OCI-M2 (cell line): ENCODE measurements around the gene HERC6.

Experiments used
- DNase-seq: peaks from one replicate; lab custom pipeline; 2025; ENCODE audit not compliant: unreplicated experiment; lab: John Stamatoyannopoulos, UW

Gene HERC6

DNA sequence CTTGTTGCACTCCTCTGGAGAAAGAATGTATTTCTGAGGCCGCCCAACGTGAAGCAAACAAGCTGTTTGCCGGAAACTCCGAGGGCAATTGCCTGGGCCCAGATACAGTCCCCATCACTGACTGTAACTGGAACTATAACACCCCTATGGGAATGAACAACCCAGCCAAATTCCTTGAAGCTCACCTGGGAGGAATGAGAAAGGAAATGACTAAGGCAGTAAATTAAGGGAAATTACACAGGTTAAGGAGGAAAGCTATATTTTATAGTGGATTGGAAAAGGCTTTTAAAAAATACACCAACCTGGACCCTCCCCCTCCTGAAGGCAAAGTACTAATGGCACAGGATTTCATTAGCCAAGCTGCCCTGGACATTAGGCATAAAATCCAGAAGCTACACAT, 66.6 kb downstream of the HERC6 start:
- DNase-seq = no peak

DNA sequence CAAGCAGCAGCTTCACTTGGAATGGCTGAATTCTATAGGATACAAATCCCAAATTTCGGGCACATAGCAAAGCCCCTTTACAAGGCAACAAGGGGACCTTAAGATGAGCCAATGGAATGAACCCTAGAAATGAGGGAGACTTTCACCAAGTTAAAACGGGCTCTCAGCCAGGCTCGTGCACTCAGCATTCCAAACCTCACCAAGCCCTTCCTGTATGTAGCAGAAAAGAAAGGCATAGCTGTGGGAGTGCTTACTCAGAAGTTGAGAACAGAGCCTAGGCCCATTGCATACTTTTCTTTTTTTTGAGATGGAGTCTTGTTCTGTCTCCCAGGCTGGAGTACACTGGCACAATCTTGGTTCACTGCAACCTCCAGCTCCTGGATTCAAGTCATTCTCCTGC, 67.5 kb downstream of the HERC6 start:
- DNase-seq = no peak

DNA sequence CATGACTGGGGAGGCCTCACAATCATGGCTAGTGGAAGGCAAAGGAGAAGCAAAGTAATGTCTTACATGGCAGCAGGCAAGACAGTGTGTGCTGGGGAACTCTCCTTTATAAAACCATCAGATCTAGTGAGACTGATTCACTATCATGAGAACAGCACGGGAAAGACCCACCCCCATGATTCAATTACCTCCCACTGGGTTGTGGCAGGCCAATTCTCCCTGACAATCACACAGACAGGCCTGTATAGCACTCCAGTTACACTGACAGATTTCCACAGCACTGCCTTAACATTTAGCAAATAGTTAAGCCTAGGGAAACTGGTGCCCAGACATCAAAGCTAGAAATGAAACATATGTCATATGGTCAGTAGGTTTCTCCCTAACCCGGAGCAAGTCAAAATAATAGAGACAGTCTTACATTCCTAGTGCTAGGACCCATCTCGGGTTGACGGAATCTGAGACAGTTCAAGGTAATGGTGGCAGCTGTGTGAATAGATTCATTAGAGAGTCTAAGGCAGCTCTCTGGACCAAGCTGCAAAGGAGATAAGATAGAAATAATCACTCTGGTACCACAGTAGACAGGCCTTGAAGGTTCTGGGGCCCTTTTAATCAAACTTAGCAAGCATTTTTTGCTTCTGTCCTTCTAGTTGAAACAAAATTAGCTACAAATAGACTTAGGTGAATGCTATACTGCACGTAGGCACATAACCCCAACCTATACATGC, 68.9 kb downstream of the HERC6 start:
- no peak for DNase-seq

DNA sequence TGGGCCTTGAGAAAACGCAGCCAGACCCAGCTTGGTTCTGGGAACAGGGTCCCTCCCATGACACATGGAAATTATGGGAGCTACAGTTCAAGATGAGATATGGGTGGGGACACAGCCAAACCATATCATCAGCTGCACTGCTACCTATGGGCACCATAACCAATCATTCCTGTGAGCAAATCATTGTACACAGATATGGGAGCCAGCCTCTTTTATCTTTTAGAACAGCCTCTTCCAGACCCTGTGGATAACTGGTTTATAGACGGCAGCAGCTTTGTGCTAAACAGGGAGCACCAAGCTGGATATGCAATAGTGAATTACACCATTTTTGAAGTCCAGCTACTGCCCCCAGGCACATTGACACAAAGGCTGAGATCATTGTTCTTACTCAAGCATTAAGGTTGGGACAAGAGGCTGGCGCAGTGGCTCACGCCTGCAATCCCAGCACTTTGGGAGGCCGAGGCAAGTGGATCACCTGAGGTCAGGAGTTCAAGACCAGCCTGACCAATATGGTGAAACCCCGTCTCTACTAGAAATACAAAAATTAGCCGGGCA, 69.6 kb downstream of the HERC6 start:
- DNase-seq = peak; percentile 2

DNA sequence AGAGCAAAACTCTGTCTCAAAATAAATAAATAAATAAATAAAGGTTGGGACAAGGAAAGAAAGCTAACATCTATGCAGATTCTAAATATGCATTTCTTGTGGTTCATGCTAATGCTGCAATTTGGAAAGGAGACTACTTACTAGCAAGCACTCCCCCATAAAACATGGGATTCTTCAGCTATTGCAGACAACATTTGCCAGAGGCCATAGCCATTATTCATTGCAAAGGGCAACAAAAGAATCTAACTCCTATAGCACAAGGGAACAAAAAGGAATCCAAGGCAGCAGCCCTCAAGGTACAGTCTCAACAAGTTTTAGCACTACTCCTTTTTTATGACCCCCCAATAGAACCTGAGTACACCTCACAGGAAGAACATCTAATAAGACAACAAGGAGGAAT, 70.2 kb downstream of the HERC6 start:
- no peak for DNase-seq

DNA sequence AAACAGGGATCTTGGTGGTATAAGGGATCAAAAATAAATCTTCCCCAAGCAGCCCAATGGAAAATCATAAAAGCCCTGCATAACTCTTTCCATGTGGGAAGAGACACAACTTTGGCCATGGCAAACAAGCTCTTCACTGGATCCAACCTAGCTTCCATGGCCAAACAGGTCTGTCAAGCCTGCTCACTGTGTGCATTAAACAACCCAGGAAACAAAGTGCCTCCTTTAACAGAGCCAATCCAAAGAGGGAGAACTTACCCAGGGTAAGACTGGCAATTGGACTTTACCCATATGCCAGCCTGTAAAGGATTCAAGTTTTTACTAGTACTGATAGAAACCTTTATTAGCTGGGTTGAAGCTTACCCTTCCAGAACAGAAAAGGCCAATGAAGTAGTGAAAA, 70.6 kb downstream of the HERC6 start:
- DNase-seq = no peak

DNA sequence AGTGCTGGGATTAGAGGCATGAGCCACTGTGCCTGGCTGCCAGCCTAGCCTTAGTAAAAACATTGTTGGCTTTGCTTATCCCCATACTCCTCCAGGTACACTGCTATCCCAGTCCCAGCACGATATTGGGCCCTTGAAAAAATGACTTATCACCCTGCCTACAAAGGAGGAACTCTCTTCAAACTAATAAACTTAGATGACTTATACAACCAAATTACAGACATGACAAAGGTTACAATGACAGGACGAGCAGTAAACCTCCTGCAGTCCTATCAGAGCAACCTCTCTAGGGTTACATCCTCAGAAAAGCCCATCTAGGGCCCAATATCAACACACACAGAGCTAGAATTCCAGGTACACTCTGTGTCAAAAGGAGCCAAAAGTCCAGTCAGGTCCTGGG, 72.6 kb downstream of the HERC6 start:
- no peak for DNase-seq

DNA sequence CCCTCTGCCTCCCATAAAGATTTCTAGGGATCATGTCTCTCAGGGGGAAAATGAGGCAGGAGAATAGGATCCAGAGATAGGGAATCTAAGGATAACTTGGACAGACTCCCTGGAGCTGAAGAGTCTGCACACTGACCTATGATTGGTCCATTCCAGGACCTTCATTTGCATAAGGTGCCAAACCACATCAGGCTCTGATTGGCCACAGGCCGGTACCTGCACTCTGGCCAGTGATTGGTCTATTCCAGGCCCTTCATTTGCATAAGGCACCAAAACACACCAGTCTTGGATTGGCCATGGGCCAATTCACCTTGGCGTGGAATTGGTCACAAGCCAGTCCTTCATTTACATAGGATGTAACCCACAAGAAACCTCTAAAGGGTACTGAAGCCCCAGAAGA, 74.3 kb downstream of the HERC6 start:
- DNase-seq = no peak

DNA sequence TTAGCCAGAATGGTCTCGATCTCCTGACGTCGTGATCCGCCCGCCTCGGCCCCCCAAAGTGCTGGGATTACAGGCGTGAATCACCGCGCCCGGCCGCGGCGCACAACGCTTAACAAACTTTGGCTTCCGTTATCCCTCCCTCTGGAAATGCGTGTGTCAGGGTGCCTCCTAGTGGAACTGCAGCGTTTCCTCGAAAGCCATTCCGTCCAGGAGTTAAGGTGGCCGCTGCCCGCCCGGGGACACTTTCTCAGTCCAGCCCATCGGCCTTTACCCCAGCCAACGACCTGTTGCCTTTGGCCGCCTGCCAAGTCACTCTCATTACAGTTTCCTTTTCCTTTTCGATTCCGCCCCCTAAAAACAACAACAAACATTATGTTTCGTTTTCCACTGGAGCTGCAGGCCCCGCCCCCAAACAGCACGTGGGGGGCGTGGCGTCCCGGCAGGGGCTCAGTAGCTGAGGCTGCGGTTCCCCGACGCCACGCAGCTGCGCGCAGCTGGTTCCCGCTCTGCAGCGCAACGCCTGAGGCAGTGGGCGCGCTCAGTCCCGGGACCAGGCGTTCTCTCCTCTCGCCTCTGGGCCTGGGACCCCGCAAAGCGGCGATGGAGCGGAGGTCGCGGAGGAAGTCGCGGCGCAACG, 78.1 kb downstream of the HERC6 start, which contains the start of gene HERC5:
Gene HERC5 (plus strand): TSS at position 450 of the 637 bp plus-strand sequence. CDS start 151 bp downstream, at position 601.
- DNase-seq = peak; percentile 91

DNA sequence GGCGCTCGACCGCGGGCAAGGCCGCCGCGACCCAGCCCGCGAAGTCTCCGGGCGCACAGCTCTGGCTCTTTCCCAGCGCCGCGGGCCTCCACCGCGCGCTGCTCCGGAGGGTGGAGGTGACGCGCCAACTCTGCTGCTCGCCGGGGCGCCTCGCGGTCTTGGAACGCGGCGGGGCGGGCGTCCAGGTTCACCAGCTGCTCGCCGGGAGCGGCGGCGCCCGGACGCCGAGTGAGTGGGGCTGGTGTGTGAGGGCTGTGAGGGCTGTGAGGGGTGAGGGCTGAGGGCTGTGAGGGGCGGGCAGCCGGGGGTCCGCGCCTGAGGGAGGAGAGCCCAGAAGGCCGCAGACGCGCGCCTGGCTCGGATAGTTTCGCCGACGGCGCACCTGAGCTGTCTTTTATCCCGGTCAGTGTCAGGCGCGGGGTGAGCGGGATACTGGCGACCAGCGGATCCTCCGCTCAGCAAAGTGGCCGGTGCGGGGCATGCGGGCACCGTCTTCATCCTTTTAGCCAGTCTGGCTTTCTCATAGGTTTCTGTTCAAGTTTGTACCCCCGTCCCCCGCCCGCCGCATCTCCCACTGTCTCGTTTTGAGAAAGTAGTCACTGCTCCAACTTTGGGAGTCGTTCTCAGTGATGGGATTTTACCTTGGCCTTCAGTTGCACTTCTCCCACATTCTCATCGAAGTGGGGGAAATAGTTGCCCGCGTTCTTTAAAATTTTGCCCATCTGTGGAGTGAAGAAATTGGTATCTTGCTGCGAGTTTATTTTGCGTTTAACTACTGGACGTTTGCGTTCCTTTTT, 78.9 kb downstream of the HERC6 start:
- no peak for DNase-seq

DNA sequence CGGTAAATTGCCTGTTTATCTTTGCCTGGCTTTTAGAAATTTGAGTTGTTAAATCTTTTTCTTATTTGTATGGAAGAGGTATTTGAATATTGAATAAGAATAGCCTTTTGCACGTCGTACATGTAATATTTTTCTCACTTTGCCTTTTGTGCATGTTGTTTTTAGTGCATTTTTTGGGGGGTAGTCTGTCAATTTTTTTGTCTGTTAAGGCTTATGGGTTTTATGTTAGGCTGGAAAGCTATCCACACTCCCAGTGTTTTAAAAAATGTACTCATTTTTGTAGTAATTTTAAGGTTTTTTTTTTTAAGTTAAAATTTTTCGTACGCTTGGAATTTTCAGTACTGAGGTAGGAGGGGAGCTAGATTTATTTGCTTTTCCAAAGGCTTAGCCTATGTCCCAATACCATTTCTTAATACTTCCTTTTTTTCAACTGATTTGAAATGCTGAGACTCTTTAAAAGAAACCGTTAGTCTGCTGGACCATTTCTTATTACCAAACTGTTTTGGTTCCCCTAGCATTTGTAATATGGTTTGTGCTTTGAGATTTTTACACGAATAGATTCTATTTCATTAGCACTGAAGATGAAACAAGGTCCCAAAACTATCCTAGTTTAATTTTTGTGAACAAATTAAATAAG, 79.6 kb downstream of the HERC6 start:
- DNase-seq = no peak

DNA sequence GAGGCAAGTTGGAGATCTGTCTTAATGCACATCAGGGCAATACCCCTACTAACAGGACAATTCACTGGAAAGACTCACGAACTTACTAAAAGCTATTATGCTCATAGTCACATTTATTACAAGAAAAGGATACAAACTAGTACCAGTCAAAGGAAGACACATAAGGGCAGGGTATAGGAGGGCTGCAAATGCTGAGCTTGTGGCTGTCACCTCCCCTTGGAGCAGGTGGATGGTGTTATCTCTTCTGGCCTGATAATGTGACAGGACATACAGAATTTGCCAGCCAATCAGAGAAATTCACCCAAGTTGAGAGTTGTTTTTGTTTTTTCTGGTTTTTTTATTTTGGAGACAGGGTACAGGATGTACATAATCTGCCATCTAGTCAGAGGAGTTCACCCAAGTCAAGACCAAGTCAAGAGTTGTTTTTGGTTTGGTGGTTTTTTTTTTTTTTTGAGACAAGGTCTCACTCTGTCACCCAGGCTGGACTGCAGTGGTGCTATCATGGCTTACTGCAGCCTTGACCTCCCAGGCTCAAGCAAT, 87.1 kb downstream of the HERC6 start:
- DNase-seq = no peak

DNA sequence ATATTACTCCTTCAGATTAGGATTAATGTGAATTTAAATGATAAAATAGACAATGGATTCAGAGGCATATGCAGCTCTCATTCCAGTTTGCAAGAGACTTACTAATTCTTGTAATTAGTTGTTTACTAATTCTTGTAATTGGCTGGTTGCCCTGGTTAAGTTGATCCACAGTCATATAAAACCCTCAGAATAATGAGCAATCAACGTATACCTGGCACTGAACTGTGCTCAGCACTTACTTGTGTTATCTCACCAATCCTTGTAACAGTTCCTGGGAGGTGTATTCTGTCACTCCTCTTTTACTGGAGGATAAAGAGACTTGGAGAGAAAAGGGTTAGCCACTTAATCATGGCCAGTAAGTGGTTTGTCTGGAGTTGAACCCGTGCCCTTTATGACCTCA, 88.7 kb downstream of the HERC6 start:
- DNase-seq = no peak

DNA sequence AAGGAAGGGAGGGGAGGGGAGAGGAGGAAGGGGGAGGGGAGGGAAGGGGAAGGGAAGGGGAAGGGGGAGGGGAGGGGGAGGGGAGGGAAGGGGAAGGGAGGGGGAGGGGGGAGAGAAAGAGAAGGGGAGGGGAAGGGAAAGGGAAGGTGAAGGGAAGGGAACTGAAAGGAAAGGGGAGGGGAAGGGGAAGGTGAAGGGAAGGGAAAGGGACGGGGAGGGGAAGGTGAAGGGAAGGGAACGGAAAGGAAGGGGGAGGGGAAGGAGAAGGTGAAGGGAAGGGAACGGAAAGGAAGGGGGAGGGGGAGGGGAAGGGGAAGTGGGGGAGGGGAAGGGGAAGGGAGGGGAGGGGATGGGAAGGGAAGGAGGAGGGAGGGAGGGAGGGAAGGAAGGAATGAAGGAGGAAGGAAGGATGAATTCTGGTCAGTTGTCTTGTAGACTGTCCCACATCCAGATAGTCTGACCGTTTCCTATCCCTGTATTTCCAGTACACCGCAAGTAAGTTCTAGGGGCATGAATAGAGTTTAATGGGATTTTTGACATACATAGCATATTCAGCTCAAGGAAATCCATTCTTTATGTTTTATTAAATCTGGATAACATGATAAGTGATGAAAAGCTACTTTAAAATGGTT, 98.7 kb downstream of the HERC6 start:
- no peak for DNase-seq

DNA sequence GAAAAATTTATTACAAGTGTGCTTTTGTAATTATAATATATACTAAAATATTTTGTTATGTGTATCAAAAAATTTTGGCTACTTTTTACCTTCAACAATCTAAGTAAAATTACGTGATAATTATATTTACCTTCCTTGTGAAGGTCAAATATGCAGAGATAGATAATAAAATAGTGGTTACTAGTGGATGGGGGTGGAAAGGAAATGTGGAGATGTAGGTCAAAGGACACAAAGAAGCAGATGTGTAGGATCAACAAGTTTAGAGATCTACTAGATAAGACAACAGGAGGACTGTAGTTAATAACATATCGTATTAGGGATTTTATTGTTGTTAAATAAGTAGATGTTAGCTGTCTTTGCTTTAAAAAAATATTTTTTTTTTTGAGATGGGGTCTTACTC, 99.6 kb downstream of the HERC6 start:
- no peak for DNase-seq

DNA sequence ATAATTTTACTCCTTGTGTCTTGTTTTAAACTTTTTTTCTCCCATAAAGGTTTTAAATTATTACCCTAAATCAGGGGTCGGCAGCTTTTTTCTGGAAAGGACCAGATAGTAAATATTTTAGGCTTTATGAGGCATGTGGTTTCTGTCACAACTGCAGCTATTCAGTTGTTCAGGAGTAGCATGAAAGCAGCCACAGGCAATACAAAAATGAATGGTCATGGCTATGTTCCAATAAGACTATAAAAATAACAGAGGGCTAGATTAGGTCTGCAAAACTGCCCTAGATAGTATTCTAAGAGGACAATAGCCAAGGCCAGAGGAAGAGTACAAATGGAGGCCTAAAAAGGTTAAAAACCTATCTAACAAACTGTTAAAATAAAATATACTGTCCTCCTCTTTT, 102.9 kb downstream of the HERC6 start:
- no peak for DNase-seq

DNA sequence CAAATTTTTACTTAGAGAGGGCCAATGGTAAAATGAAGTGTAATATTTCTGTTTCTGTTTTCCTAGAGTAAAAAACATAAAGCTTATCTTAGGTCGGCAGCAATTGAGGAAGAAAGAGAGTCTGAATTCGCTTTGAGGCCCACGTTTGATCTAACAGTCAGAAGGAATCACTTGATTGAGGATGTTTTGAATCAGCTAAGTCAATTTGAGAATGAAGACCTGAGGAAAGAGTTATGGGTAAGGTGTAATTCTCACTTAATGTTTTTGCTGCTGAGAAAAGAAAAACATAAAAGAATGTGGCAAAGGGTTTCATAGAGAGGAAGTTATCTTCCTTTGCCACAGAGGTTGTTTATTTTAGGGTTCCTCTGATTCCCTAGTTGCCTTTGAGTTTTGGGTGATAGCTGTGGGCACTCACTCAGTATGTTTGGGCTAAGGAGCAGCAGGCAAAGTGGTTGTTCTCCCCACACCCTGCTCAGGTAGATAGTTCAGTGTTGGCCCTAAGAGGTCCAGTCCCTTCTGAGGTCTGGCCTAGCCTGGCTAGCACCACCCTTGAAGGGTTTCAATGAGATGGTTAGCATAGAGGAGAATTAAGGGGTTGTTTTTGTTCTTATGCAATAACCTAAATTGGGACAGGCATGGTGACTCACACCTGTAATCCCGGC, 110.6 kb downstream of the HERC6 start:
- no peak for DNase-seq
